ENCODE measurements around the gene KRT80.

DNA sequence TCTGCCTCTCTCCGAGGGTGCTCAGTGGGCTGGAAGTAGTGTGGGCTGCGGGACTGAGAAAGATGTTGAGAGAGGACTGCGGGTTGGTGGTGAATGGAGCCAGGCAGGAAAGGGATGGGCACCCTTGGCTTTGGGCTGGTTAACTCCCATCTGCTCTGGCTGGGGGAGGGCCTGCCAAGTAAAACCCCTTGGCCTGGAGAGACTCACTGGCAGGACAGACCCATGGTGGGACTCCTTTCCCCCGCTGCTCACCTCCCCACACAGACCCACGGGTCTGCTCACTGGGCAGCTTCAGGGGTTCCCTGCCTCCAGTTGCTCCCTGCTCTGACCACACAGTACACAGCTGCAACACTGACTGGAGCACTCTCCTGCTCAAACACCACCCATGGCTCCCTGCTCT lies 54.1 kb downstream of the KRT80 start:
- TF ChIP-seq, protein P1, sequence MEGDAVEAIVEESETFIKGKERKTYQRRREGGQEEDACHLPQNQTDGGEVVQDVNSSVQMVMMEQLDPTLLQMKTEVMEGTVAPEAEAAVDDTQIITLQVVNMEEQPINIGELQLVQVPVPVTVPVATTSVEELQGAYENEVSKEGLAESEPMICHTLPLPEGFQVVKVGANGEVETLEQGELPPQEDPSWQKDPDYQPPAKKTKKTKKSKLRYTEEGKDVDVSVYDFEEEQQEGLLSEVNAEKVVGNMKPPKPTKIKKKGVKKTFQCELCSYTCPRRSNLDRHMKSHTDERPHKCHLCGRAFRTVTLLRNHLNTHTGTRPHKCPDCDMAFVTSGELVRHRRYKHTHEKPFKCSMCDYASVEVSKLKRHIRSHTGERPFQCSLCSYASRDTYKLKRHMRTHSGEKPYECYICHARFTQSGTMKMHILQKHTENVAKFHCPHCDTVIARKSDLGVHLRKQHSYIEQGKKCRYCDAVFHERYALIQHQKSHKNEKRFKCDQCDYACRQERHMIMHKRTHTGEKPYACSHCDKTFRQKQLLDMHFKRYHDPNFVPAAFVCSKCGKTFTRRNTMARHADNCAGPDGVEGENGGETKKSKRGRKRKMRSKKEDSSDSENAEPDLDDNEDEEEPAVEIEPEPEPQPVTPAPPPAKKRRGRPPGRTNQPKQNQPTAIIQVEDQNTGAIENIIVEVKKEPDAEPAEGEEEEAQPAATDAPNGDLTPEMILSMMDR (IDR thresholded peaks at IDR 0.05) = no peak
- TF ChIP-seq SIN3A (IDR thresholded peaks at IDR 0.05; ENCODE audit: borderline replicate concordance, insufficient read depth, low read depth, low read length) = no peak
- no peak for TF ChIP-seq POLR2AphosphoS5 (IDR thresholded peaks at IDR 0.05; ENCODE audit: low read depth, low read length)
- TF ChIP-seq, protein P2, sequence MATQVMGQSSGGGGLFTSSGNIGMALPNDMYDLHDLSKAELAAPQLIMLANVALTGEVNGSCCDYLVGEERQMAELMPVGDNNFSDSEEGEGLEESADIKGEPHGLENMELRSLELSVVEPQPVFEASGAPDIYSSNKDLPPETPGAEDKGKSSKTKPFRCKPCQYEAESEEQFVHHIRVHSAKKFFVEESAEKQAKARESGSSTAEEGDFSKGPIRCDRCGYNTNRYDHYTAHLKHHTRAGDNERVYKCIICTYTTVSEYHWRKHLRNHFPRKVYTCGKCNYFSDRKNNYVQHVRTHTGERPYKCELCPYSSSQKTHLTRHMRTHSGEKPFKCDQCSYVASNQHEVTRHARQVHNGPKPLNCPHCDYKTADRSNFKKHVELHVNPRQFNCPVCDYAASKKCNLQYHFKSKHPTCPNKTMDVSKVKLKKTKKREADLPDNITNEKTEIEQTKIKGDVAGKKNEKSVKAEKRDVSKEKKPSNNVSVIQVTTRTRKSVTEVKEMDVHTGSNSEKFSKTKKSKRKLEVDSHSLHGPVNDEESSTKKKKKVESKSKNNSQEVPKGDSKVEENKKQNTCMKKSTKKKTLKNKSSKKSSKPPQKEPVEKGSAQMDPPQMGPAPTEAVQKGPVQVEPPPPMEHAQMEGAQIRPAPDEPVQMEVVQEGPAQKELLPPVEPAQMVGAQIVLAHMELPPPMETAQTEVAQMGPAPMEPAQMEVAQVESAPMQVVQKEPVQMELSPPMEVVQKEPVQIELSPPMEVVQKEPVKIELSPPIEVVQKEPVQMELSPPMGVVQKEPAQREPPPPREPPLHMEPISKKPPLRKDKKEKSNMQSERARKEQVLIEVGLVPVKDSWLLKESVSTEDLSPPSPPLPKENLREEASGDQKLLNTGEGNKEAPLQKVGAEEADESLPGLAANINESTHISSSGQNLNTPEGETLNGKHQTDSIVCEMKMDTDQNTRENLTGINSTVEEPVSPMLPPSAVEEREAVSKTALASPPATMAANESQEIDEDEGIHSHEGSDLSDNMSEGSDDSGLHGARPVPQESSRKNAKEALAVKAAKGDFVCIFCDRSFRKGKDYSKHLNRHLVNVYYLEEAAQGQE (IDR thresholded peaks at IDR 0.05; ENCODE audit: insufficient read depth in 1 of 2, low read depth in 2 of 2, low read length in 1 of 2) = no peak
- no peak for TF ChIP-seq TCF7L2 (IDR thresholded peaks at IDR 0.05; ENCODE audit: low read depth, low read length)

All from Panc1 (cell line).